Measurements from ENCODE around the gene CSKMT.
"Not testable (repeated sequence)": the region's sequence is repeated elsewhere in the genome, so short reads cannot be mapped to it uniquely, and the experiment has no call there.

CSKMT gene

DNA sequence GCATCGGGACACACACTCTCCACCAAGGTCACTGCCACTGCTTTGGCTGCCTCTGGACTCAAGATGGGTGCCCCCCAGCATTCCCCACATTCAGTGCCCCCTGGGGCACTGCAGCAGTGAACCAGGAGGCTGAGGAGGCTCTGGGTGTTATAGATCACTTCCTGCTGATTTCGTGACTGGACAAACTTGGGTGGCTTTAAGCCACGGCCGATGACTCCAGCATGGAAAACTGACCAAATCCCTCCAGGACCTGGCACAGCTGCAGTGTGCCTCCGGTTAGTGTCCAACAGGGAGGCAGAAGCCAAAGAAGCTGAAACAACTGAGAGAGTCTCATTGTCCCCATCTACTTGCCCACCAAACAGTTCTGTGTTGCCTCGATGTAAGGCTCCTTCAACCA is 17.5 kb upstream of the CSKMT start:
- Mint-ChIP-seq H3K27ac (no peak overlapping the region), H3K4me1 (peaks cover 19% of the 10 kb centered on the region), H3K9me3 (no peaks in the 10 kb centered on the region), H3K4me3 (no peak overlapping the region), H3K36me3 (no peaks in the 10 kb centered on the region), H3K27me3 (no peaks in the 10 kb centered on the region)
- no peak for ATAC-seq (ENCODE audit: low read depth)
- no peak for DNase-seq (ENCODE audit: low spot score in 2 of 2)

- DNase-seq (ENCODE audit: low spot score in 2 of 2) (no peak), ATAC-seq (ENCODE audit: low read depth) (no peak)
- Mint-ChIP-seq H3K9me3 (no peaks in the 10 kb centered on the region), H3K27me3 (no peaks in the 10 kb centered on the region), H3K36me3 (no peaks in the 10 kb centered on the region), H3K4me1 (peaks cover 20% of the 10 kb centered on the region), H3K27ac (no peak overlapping the region), H3K4me3 (no peak overlapping the region)
Measured at GRCh38 chr11:62648185-62648966, 16.7 kb upstream of the CSKMT start.

DNA sequence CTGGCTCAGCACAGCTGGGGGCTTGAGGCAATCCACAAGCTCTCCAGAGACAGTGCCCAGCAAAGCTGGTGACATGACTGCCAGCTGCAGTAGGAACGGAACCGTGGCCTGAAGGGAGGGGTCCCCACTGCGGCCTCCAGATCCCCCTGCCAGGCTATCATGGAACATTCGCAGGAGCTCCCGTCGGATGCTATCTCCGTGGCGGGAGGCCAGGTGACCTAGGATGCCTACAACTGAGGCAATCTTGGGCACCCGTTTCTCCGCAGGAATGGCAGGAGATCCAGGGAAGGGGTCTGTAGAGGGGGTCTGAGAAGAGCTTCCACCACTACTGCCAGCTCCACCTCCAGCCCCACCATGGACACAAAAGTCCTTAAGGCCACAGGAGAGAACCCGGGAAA is 16.1 kb upstream of the CSKMT start:
- H3K27me3 Mint-ChIP-seq, result no peaks in the 10 kb centered on the region
- DNase-seq (ENCODE audit: low spot score in 2 of 2), result no peak
- H3K27ac Mint-ChIP-seq, result no peak overlapping the region
- H3K4me3 Mint-ChIP-seq, result no peak overlapping the region
- H3K4me1 Mint-ChIP-seq, result peaks cover 23% of the 10 kb centered on the region
- no peaks in the 10 kb centered on the region for H3K9me3 Mint-ChIP-seq
- no peak for ATAC-seq (ENCODE audit: low read depth)
- H3K36me3 Mint-ChIP-seq, result no peaks in the 10 kb centered on the region

- ATAC-seq (ENCODE audit: low read depth), result no peak
- no peak for DNase-seq (ENCODE audit: low spot score in 2 of 2)
- no peaks in the 10 kb centered on the region for H3K27me3 Mint-ChIP-seq
- H3K9me3 Mint-ChIP-seq, result no peaks in the 10 kb centered on the region
- H3K36me3 Mint-ChIP-seq, result no peaks in the 10 kb centered on the region
- H3K27ac Mint-ChIP-seq, result no peak overlapping the region
- no peak overlapping the region for H3K4me3 Mint-ChIP-seq
- peaks cover 23% of the 10 kb centered on the region for H3K4me1 Mint-ChIP-seq
Measured at GRCh38 chr11:62649486-62649885, 15.6 kb upstream of the CSKMT start.

DNA sequence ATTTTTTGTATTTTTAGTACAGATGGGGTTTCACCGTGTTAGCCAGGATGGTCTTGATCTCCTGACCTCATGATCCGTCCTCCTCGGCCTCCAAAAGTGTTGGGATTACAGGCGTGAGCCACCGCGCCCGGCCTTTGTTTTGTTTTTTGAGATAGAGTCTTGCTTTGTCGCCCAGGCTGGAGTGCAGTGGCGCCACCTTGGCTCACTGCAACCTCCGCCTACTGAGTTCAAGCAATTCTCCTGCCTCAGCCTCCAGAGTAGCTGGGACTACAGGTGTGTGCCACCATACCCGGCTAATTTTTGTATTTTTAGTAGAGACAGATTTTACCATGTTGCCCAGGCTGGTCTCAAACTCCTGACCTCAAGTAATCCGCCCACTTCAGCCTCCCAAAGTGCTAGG is 14.8 kb upstream of the CSKMT start:
- not testable (repeated sequence) for H3K4me3 Mint-ChIP-seq, H3K27ac Mint-ChIP-seq

DNA sequence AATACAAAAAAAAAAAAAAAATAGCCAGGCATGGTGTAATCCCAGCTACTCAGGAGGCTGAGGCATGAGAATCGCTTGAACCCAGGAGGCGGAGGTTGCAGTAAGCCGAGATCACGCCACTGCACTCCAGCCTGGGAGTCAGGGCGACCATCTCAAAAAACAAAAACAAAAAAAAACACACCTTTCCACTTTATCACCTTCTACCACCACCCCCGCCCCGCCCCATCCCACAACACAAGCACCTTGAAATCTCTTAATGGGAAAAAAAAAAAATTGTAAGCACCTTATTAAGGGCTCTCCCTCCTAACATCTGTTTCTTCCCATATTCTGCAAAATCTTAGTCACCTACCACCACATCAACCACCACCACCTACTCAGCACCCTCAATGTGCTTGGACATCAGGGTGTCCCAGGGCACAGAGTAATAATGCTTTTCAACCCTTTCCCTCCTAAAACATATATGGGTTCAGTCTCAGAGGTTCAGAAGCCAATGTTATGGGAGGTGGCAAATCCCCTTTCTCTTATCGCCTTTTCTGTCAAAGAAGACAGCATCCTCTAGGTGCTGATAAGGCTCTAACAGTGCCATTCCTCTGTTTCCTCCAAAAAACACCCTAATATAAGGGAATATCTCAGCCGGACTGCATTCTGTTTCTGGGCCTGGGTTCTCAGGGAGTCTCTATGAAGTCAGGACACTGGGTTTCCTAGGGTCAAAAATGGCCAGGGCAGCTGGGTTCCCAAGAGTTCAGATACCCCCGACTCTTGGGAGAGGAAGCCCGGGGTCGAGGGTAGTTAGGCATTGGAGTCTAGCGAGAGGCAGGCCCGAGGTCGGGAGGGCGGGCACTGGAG is 12.7 kb upstream of the CSKMT start:
- H3K36me3 Mint-ChIP-seq, result no peaks in the 10 kb centered on the region
- peaks cover 16% of the 10 kb centered on the region for H3K4me1 Mint-ChIP-seq
- no peak for ATAC-seq (ENCODE audit: low read depth)
- H3K4me3 Mint-ChIP-seq, result peak overlapping the region; percentile 97
- peak overlapping the region; percentile 98 for H3K27ac Mint-ChIP-seq
- no peaks in the 10 kb centered on the region for H3K27me3 Mint-ChIP-seq
- no peaks in the 10 kb centered on the region for H3K9me3 Mint-ChIP-seq
- no peak for DNase-seq (ENCODE audit: low spot score in 2 of 2)

More for the DNA sequence above, 14.8 kb upstream of the CSKMT start:
- not testable (repeated sequence) for ATAC-seq (ENCODE audit: low read depth); H3K9me3 Mint-ChIP-seq; DNase-seq (ENCODE audit: low spot score in 2 of 2); H3K36me3 Mint-ChIP-seq; H3K27me3 Mint-ChIP-seq
- peaks cover 20% of the 10 kb centered on the region for H3K4me1 Mint-ChIP-seq

DNA sequence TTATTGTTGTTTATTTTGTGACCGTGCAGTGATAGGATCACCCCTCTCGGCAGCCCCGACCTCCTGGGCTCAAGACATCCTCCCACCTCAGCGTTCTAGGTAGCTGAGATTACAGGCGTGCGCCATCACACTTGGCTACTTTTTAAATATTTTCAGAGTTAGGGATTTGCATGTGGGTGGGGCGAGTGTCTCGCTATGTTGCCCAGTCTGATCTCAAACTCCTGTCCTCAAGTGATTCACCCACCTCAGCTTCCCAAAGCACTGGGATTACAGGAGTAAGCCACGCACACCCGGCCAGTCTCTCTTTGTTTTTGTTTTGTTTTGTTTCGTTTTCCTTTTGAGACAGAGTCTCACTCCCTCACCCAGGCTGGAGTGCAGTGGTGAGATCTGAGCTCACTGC is 10.8 kb upstream of the CSKMT start:
- H3K27ac Mint-ChIP-seq, result peak overlapping the region; percentile 28
- ATAC-seq (ENCODE audit: low read depth) (no peak), DNase-seq (ENCODE audit: low spot score in 2 of 2) (no peak)
- no peaks in the 10 kb centered on the region for H3K27me3 Mint-ChIP-seq
- no peaks in the 10 kb centered on the region for H3K36me3 Mint-ChIP-seq
- peaks cover 16% of the 10 kb centered on the region for H3K4me1 Mint-ChIP-seq
- H3K9me3 Mint-ChIP-seq, result no peaks in the 10 kb centered on the region
- H3K4me3 Mint-ChIP-seq, result peak overlapping the region; percentile 66

GRCh38 chr11:62656796-62657429 is 8.2 kb upstream of the CSKMT start:
- Mint-ChIP-seq H3K27ac (no peak overlapping the region), H3K4me3 (no peak overlapping the region), H3K4me1 (peaks cover 9% of the 10 kb centered on the region), H3K27me3 (no peaks in the 10 kb centered on the region), H3K36me3 (no peaks in the 10 kb centered on the region), H3K9me3 (no peaks in the 10 kb centered on the region)
- DNase-seq (ENCODE audit: low spot score in 2 of 2) (no peak), ATAC-seq (ENCODE audit: low read depth) (no peak)

- no peaks in the 10 kb centered on the region for H3K27me3 Mint-ChIP-seq
- H3K4me3 Mint-ChIP-seq, result peak overlapping the region; percentile 91
- ATAC-seq (ENCODE audit: low read depth) (peak; percentile 43), DNase-seq (ENCODE audit: low spot score in 2 of 2) (peak in 1 of 2 donors; percentile 46)
- H3K9me3 Mint-ChIP-seq, result no peaks in the 10 kb centered on the region
- H3K27ac Mint-ChIP-seq, result peak overlapping the region; percentile 90
- H3K4me1 Mint-ChIP-seq, result peaks cover 18% of the 10 kb centered on the region
- peaks cover 2% of the 10 kb centered on the region for H3K36me3 Mint-ChIP-seq
Measured at GRCh38 chr11:62664405-62665074, 572 bp upstream of the CSKMT start.

DNA sequence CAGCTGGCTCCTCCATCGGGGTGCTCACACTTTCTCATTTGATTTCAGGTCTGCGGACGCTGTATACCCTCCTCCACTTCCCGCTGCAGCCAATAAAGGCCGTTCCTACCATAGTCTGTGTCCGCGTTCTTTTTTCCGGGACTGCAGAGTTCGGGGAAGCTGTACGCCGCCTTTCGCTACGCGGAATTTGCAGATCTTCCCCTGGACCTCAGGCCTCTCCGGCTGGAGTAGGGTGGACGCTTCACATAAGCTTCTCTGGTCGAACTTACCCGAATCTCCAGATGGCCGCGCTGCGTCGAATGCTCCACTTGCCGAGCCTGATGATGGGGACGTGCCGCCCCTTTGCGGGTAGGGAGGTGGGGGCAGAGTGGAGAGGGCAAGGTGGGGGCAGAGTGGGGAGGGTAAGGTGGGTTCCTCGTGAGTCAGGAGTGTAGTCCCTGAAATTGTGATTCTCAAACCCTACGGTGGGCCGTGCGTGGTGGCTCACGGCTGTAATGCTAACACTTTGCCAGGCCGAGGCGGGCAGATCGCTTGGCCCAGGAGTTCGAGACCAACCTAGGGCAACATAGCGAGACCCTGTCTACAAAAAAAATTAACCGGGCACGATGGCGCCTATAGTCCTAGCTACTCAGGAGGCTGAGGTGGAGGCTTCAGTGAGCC is 617 bp downstream of the CSKMT start:
- Mint-ChIP-seq H3K36me3 (peaks cover 2% of the 10 kb centered on the region), H3K4me1 (peaks cover 18% of the 10 kb centered on the region), H3K4me3 (peak overlapping the region; percentile 91), H3K9me3 (no peaks in the 10 kb centered on the region), H3K27me3 (no peaks in the 10 kb centered on the region), H3K27ac (peak overlapping the region; percentile 90)
- DNase-seq (ENCODE audit: low spot score in 2 of 2) (peak in 1 of 2 donors; percentile 47), ATAC-seq (ENCODE audit: low read depth) (peak; percentile 26)

DNA sequence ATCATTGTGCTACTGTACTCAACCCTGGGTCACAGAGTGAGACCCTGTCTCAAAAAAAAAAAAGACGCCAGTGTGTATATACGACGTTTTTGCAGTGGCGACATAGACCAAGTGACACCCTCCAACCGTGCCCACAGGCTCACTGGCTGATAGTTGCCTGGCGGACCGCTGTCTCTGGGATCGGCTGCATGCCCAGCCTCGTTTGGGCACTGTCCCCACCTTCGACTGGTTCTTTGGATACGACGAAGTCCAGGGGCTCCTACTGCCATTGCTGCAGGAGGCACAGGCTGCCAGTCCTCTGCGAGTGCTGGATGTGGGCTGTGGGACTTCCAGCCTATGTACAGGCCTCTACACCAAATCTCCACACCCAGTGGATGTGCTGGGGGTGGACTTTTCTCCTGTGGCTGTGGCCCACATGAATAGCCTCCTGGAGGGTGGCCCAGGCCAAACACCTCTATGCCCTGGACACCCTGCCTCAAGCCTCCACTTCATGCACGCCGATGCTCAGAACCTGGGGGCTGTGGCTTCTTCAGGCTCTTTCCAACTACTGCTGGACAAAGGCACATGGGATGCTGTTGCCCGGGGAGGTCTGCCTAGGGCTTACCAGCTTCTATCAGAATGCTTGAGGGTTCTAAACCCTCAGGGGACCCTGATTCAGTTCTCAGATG is 1.3 kb downstream of the CSKMT start:
- peak overlapping the region; percentile 91 for H3K4me3 Mint-ChIP-seq
- peaks cover 18% of the 10 kb centered on the region for H3K4me1 Mint-ChIP-seq
- H3K27me3 Mint-ChIP-seq, result no peaks in the 10 kb centered on the region
- ATAC-seq (ENCODE audit: low read depth) (no peak), DNase-seq (ENCODE audit: low spot score in 2 of 2) (no peak)
- H3K9me3 Mint-ChIP-seq, result no peaks in the 10 kb centered on the region
- peaks cover 2% of the 10 kb centered on the region for H3K36me3 Mint-ChIP-seq
- peak overlapping the region; percentile 90 for H3K27ac Mint-ChIP-seq

DNA sequence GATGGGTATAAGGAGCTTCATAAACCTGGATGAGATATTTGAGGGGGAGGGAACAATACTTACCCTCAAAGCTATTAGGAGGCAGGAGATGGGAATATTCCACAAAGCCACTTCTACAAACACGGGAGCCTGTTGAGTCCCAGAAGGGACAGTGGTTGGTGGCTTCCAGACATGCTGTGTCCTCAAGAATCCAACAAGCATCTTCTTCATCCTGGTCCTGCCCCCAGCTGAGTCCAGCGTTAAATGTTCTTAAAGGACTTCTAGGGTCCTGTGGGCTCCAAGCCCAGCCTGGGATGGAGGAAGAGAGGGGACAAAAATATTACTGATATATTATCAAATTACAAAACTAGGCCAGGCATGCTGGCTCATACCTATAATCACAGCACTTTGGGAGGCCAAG is 2.3 kb downstream of the CSKMT start:
- Mint-ChIP-seq H3K36me3 (peaks cover 2% of the 10 kb centered on the region), H3K4me3 (peak overlapping the region; percentile 21), H3K4me1 (peaks cover 21% of the 10 kb centered on the region), H3K9me3 (no peaks in the 10 kb centered on the region), H3K27me3 (no peaks in the 10 kb centered on the region), H3K27ac (peak overlapping the region; percentile 90)
- ATAC-seq (ENCODE audit: low read depth) (no peak), DNase-seq (ENCODE audit: low spot score in 2 of 2) (no peak)
